GM23338 (cell line): ENCODE results near the gene PRR36. TPM values are rescaled to one million over a fixed set of nuclear protein-coding genes. Genes with fewer than 3 reads are reported as not detected.

ENCODE experiments used
- ATAC-seq: fragments of 200-7000 bp; cut with Tn5 transposase; 3 replicates; pipeline ENCODE4 v1.9.1; 2020
- DNase-seq: peaks from one replicate; pipeline ENCODE4 v3.0.0-alpha.2; 2015; ENCODE audit warnings: low spot score
- H2AFZ ChIP-seq: fragments of 200-600 bp; sonication (generic); 2 replicates; pipeline ENCODE4 v1.8.0; 2016; ENCODE audit warnings: antibody characterized with exemption, mild to moderate bottlenecking, moderate library complexity
- H3F3A ChIP-seq: fragments of 200-600 bp; sonication (generic); replicated peaks from 2 replicates; pipeline ENCODE4 v1.8.0; 2017; ENCODE audit warnings: antibody characterized with exemption, mixed run types, low read depth
- H3K27ac ChIP-seq: fragments of 200-600 bp; sonication (generic); 2 replicates; pipeline ENCODE4 v1.6.1; 2016; ENCODE audit warnings: low read depth
- H3K27me3 ChIP-seq: fragments of 200-600 bp; sonication (generic); 2 replicates; pipeline ENCODE4 v1.8.0; 2016; ENCODE audit warnings: mild to moderate bottlenecking, mixed run types, moderate library complexity; ENCODE audit not compliant: insufficient read depth
- H3K36me3 ChIP-seq: fragments of 200-600 bp; sonication (generic); 2 replicates; pipeline ENCODE4 v1.8.0; 2016; ENCODE audit warnings: mild to moderate bottlenecking; ENCODE audit not compliant: insufficient read depth
- H3K4me1 ChIP-seq: fragments of 200-600 bp; sonication (generic); 2 replicates; pipeline ENCODE4 v1.8.0; 2016; ENCODE audit warnings: mild to moderate bottlenecking, moderate library complexity; ENCODE audit not compliant: insufficient read depth
- H3K4me2 ChIP-seq: fragments of 200-600 bp; sonication (generic); 2 replicates; pipeline ENCODE4 v1.7.1; 2017; ENCODE audit warnings: mixed run types
- H3K4me3 ChIP-seq: fragments of 200-600 bp; sonication (generic); 2 replicates; pipeline ENCODE4 v1.6.1; 2016; ENCODE audit warnings: mixed run types
- H3K79me2 ChIP-seq: fragments of 200-600 bp; sonication (generic); replicated peaks from 2 replicates; pipeline ENCODE4 v1.8.0; 2017; ENCODE audit warnings: mild to moderate bottlenecking; ENCODE audit not compliant: insufficient read depth
- H3K9me2 ChIP-seq: fragments of 200-600 bp; sonication (generic); 2 replicates; pipeline ENCODE4 v1.8.0; 2017; ENCODE audit not compliant: insufficient read depth
- H4K20me1 ChIP-seq: fragments of 200-600 bp; sonication (generic); replicated peaks from 2 replicates; pipeline ENCODE4 v1.8.0; 2017; ENCODE audit warnings: mild to moderate bottlenecking; ENCODE audit not compliant: insufficient read depth
- H3K27ac Mint-ChIP-seq: 2 replicates; pipeline ENCODE4 v1.8.0; 2020; ENCODE audit warnings: inconsistent platforms, mild to moderate bottlenecking, moderate library complexity, mixed read lengths
- H3K27me3 Mint-ChIP-seq: 3 replicates; pipeline ENCODE4 v1.8.0; 2022; ENCODE audit warnings: low read depth, mild to moderate bottlenecking, moderate library complexity, mixed read lengths, inconsistent platforms; ENCODE audit not compliant: insufficient read depth, poor library complexity
- H3K36me3 Mint-ChIP-seq: 3 replicates; pipeline ENCODE4 v1.8.0; 2021; ENCODE audit warnings: low read depth, mild to moderate bottlenecking, inconsistent platforms, moderate library complexity, mixed read lengths
- H3K4me1 Mint-ChIP-seq: 3 replicates; pipeline ENCODE4 v1.8.0; 2020; ENCODE audit warnings: mild to moderate bottlenecking, inconsistent platforms, mixed read lengths
- H3K4me3 Mint-ChIP-seq: 3 replicates; pipeline ENCODE4 v1.8.0; 2021; ENCODE audit warnings: moderate library complexity, mild to moderate bottlenecking, inconsistent platforms, mixed read lengths
- H3K9me3 Mint-ChIP-seq: 3 replicates; pipeline ENCODE4 v1.8.0; 2020; ENCODE audit warnings: moderate library complexity, mild to moderate bottlenecking, inconsistent platforms, mixed read lengths
- CREB1 ChIP-seq: fragments of 250-450 bp; sonication (Bioruptor Pico); IDR thresholded peaks from 2 replicates; pipeline ENCODE4 v1.5.0; 2020; ENCODE audit warnings: low read depth, mild to moderate bottlenecking, moderate library complexity
- EZH2 ChIP-seq: fragments of 200-600 bp; sonication (generic); IDR thresholded peaks from one replicate; pipeline ENCODE4 v1.8.0; 2017; ENCODE audit warnings: antibody characterized with exemption, mild to moderate bottlenecking, low read depth; ENCODE audit not compliant: unreplicated experiment
- EZH2phosphoT487 ChIP-seq: fragments of 200-600 bp; sonication (generic); IDR thresholded peaks from one replicate; pipeline ENCODE4 v1.8.1; 2018; ENCODE audit warnings: antibody characterized with exemption; ENCODE audit not compliant: unreplicated experiment
- NANOG ChIP-seq: IDR thresholded peaks from 2 replicates; pipeline ENCODE4 v1.6.1; 2016; ENCODE audit warnings: antibody characterized with exemption, borderline replicate concordance
- POLR2AphosphoS5 ChIP-seq: IDR thresholded peaks from 2 replicates; pipeline ENCODE4 v1.6.1; 2016; ENCODE audit warnings: antibody characterized with exemption, low read depth
- REST ChIP-seq: IDR thresholded peaks from one replicate; pipeline ENCODE4 v1.6.1; 2018; ENCODE audit warnings: antibody characterized with exemption; ENCODE audit not compliant: unreplicated experiment
- STAT1 ChIP-seq: IDR thresholded peaks from one replicate; pipeline ENCODE4 v1.6.1; 2016; ENCODE audit warnings: antibody characterized with exemption; ENCODE audit not compliant: unreplicated experiment
- ZNF114 ChIP-seq: fragments of 250-450 bp; sonication (Bioruptor Pico); IDR thresholded peaks from 2 replicates; pipeline ENCODE4 v1.5.0; 2020; ENCODE audit warnings: mild to moderate bottlenecking, moderate library complexity
- ZNF462 ChIP-seq: fragments of 250-450 bp; sonication (Bioruptor Pico); IDR thresholded peaks from 2 replicates; pipeline ENCODE4 v1.5.0; 2020; ENCODE audit warnings: mild to moderate bottlenecking, moderate library complexity
- polyA plus RNA-seq: library from polyadenylated mRNA; unstranded; fragments of >200 nt; fragmentation: Nextera tagmentation; extraction: Ambion mirVana; gene quantifications from 2 replicates; pipeline ENCODE4 v1.2.1, GENCODE V29; 2016
- total RNA-seq: library from RNA; depleted of rRNA; stranded (reverse); fragments of >200 nt; shearing (Covaris generic); gene quantifications from 2 replicates; pipeline ENCODE4 v1.2.3, GENCODE V29; 2014
- TF ChIP-seq, protein P1 (sequence below), 2 experiments: fragments of 200-600 bp in 1 of 2; sonication (generic) in 1 of 2; conservative IDR thresholded peaks; 2 replicates each; pipeline versions ENCODE4 v1.5.1 to v1.6.1; 2016 to 2017; ENCODE audit warnings: antibody characterized with exemption in 2 of 2, low read depth in 2 of 2, mild to moderate bottlenecking in 2 of 2, moderate library complexity in 1 of 2

Gene PRR36
- total and polyA plus RNA-seq, 2 experiments from 2014 or later = 17.6 to 17.9 TPM

DNA sequence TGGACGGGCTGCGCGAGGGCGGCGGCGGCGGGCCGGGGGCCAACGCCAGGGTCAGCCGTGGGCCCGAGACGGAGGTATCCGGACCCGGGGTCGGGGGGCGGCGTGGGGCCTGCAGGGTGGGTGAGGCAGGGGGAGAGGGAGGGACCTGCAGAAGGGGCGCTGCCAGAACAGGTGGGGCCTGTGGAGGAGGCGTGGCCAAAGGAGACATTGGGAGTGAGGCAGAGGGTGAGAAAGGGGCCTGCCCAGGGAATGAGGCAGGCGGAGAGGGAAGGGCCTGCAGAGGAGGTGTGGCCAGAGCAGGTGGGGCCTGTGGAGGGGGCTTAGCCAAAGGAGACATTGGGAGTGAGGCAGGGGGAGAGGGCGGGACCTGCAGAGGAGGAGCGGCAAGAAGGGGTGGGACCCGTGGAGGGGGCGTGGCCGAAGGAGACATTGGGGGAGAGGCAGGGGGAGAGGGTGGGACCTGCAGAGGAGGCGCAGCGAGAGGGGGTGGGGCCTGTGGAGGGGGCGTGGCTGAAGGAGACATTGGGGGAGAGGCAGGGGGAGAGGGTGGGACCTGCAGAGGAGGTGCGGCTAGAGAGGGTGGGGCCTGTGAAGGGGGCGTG lies 4.2 kb downstream of the PRR36 start:
- no peaks in the 10 kb centered on the region for H4K20me1 ChIP-seq
- H3K27ac Mint-ChIP-seq = no peak overlapping the region
- H3K4me1 ChIP-seq = peaks cover 26% of the 10 kb centered on the region; the same call in 1 of the 2 replicates
- H3K4me1 Mint-ChIP-seq = peaks cover 25% of the 10 kb centered on the region
- H3K79me2 ChIP-seq = no peaks in the 10 kb centered on the region
- TF ChIP-seq NANOG (no peak), STAT1 (no peak), ZNF114 (no peak), ZNF462 (CRISPR knock-in tag) (no peak), REST (no peak), POLR2AphosphoS5 (no peak), EZH2phosphoT487 (no peak), CREB1 (no peak), EZH2 (no peak)
- TF ChIP-seq, protein P1, sequence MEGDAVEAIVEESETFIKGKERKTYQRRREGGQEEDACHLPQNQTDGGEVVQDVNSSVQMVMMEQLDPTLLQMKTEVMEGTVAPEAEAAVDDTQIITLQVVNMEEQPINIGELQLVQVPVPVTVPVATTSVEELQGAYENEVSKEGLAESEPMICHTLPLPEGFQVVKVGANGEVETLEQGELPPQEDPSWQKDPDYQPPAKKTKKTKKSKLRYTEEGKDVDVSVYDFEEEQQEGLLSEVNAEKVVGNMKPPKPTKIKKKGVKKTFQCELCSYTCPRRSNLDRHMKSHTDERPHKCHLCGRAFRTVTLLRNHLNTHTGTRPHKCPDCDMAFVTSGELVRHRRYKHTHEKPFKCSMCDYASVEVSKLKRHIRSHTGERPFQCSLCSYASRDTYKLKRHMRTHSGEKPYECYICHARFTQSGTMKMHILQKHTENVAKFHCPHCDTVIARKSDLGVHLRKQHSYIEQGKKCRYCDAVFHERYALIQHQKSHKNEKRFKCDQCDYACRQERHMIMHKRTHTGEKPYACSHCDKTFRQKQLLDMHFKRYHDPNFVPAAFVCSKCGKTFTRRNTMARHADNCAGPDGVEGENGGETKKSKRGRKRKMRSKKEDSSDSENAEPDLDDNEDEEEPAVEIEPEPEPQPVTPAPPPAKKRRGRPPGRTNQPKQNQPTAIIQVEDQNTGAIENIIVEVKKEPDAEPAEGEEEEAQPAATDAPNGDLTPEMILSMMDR (conservative IDR thresholded peaks at IDR 0.05; ENCODE audit: low read depth in 2 of 2) = no peak
- H3F3A ChIP-seq = peaks cover 13% of the 10 kb centered on the region; the same call in 1 of the 2 replicates
- H3K4me3 ChIP-seq = peak overlapping the region; percentile 66
- peak overlapping the region; percentile 91 for H3K4me2 ChIP-seq
- H3K27me3 ChIP-seq = peaks cover 48% of the 10 kb centered on the region
- peaks cover 60% of the 10 kb centered on the region for H3K27me3 Mint-ChIP-seq
- peaks cover 5% of the 10 kb centered on the region; the same call in 2 of the 3 replicates for H3K36me3 Mint-ChIP-seq
- H3K4me3 Mint-ChIP-seq = peak overlapping the region; percentile 67
- no peaks in the 10 kb centered on the region for H3K9me3 Mint-ChIP-seq
- no peaks in the 10 kb centered on the region for H3K9me2 ChIP-seq
- no peak overlapping the region for H3K27ac ChIP-seq
- H3K36me3 ChIP-seq = no peaks in the 10 kb centered on the region
- no peak overlapping the region for H2AFZ ChIP-seq
- ATAC-seq = peak; percentile 16
- peak; percentile 96 for DNase-seq
